Left lung (tissue), 10 donors: ENCODE data around the gene CTDSPL. TPM values are rescaled to one million over a fixed set of nuclear protein-coding genes. Genes with fewer than 3 reads are reported as not detected.

Experiments used
- ATAC-seq: fragments of 200-7000 bp; cut with Tn5 transposase; one replicate; pipeline ENCODE4 v1.9.1; 2020; ENCODE audit warnings: moderate library complexity
- DNase-seq, 4 donors: peaks; one replicate each; pipeline ENCODE4 v3.0.0-alpha.2; 2013 to 2020
- H3K27ac ChIP-seq, 2 donors: fragments of 200-600 bp; sonication (generic) in 1 of 2; one replicate each; pipeline versions ENCODE4 v1.5.0 to v1.8.0; 2020 to 2021
- H3K27me3 ChIP-seq, 2 donors: fragments of 200-600 bp; sonication (generic) in 1 of 2; one replicate each; pipeline versions ENCODE4 v1.5.0 to v1.8.0; 2020 to 2021
- H3K36me3 ChIP-seq, 2 donors: fragments of 200-600 bp; sonication (generic) in 1 of 2; one replicate each; pipeline versions ENCODE4 v1.5.0 to v1.8.0; 2020 to 2021
- H3K4me1 ChIP-seq, 2 donors: fragments of 200-600 bp; one replicate each; pipeline ENCODE4 v1.8.0; 2021
- H3K4me3 ChIP-seq, 2 donors: fragments of 200-600 bp; sonication (generic) in 1 of 2; one replicate each; pipeline versions ENCODE4 v1.5.0 to v1.8.0; 2020 to 2021; ENCODE audit warnings: mild to moderate bottlenecking in 1 of 2
- H3K9me3 ChIP-seq, 2 donors: fragments of 200-600 bp; sonication (generic) in 1 of 2; one replicate each; pipeline versions ENCODE4 v1.5.0 to v1.8.0; 2020 to 2021
- CTCF ChIP-seq, 2 donors: fragments of 200-600 bp; sonication (generic) in 1 of 2; IDR thresholded peaks; one replicate each; pipeline versions ENCODE4 v1.5.0 to v1.8.0; 2021; ENCODE audit warnings: antibody characterized with exemption in 2 of 2
- intact Hi-C, 2 donors: fragments of 100-400 bp; cut with DNase I; formaldehyde crosslinking; loops; one replicate each; pipeline versions ENCODE4 v1.11.2 to v1.14.2; 2022
- polyA plus RNA-seq, 6 donors: library from polyadenylated mRNA; unstranded; fragments of 120-200 nt; gene quantifications; one replicate each; pipeline ENCODE4 v1.2.1, GENCODE V29; 2013; ENCODE audit not compliant: insufficient read length in 6 of 6
- total RNA-seq, 2 donors: library from RNA; stranded (reverse); fragmentation: NEBNext Ultra II Directional; extraction: Animal tissue kit (Norgen Biotek cat#: 25700); gene quantifications; one replicate each; pipeline ENCODE4 v1.2.1, GENCODE V29; 2021
- donor health status: DM: no; HTN: yes; CAD: no.
- donor health status: DM: no; HTN: no; CAD: no.

CTDSPL gene
- total and polyA plus RNA-seq, 8 donors: 46.9 to 122 (median 115) TPM

GRCh38 chr3:37887824-37888223 is 26.1 kb downstream of the CTDSPL start:
- ATAC-seq: no peak
- Histone ChIP-seq H3K4me1 (peaks cover 9 to 59% of the 10 kb centered on the region in 2 donors), H3K27me3 (no peaks in the 10 kb centered on the region), H3K4me3 (no peak overlapping the region), H3K27ac (no peak overlapping the region), H3K36me3 (no peaks in the 10 kb centered on the region), H3K9me3 (no peaks in the 10 kb centered on the region)
- intact Hi-C loops: no loop called here
- no peak for TF ChIP-seq CTCF (IDR thresholded peaks at IDR 0.05)
- no peak for DNase-seq

GRCh38 chr3:37888421-37888820 is 26.7 kb downstream of the CTDSPL start:
- Histone ChIP-seq H3K4me1 (peaks cover 15 to 65% of the 10 kb centered on the region in 2 donors), H3K9me3 (no peaks in the 10 kb centered on the region), H3K36me3 (no peaks in the 10 kb centered on the region), H3K4me3 (no peak overlapping the region), H3K27ac (peak overlapping the region in 1 of 2 donors; percentile 35), H3K27me3 (no peaks in the 10 kb centered on the region)
- ATAC-seq (no peak), DNase-seq (no peak)
- intact Hi-C loops: no loop called here
- no peak for TF ChIP-seq CTCF (IDR thresholded peaks at IDR 0.05)

- Histone ChIP-seq H3K27ac (peak overlapping the region in 1 of 2 donors; percentile 28), H3K4me1 (peaks cover 18 to 64% of the 10 kb centered on the region in 2 donors), H3K36me3 (no peaks in the 10 kb centered on the region), H3K27me3 (no peaks in the 10 kb centered on the region), H3K9me3 (no peaks in the 10 kb centered on the region), H3K4me3 (no peak overlapping the region)
- intact Hi-C loops: no loop called here
- DNase-seq (no peak), ATAC-seq (no peak)
- TF ChIP-seq CTCF (IDR thresholded peaks at IDR 0.05): no peak
Measured at GRCh38 chr3:37890522-37890921, 28.8 kb downstream of the CTDSPL start.

GRCh38 chr3:37891227-37891626 is 29.5 kb downstream of the CTDSPL start:
- H3K27ac ChIP-seq: peak overlapping the region in 1 of 2 donors; percentile 28
- ATAC-seq (peak; percentile 46), DNase-seq (no peak)
- H3K36me3 ChIP-seq: no peaks in the 10 kb centered on the region
- no peaks in the 10 kb centered on the region for H3K27me3 ChIP-seq
- no peaks in the 10 kb centered on the region for H3K9me3 ChIP-seq
- TF ChIP-seq CTCF (IDR thresholded peaks at IDR 0.05): no peak
- H3K4me3 ChIP-seq: no peak overlapping the region
- intact Hi-C loops: no loop called here
- peaks cover 18 to 60% of the 10 kb centered on the region in 2 donors for H3K4me1 ChIP-seq

- Histone ChIP-seq H3K4me3 (no peak overlapping the region), H3K27ac (peak overlapping the region; percentile 33 to 49), H3K36me3 (no peaks in the 10 kb centered on the region), H3K9me3 (no peaks in the 10 kb centered on the region), H3K4me1 (peaks cover 26 to 61% of the 10 kb centered on the region in 2 donors), H3K27me3 (no peaks in the 10 kb centered on the region)
- intact Hi-C loops: no loop called here
- peak in 2 of 4 donors; percentile 46 to 64 for DNase-seq
- ATAC-seq: peak; percentile 72
- TF ChIP-seq CTCF (IDR thresholded peaks at IDR 0.05): no peak
Measured at GRCh38 chr3:37892927-37893600, 31.4 kb downstream of the CTDSPL start.
